CD4-positive, alpha-beta T cell treated with Interleukin-2 at 100 ng/mL for 4 hours (primary cell): ENCODE results near the gene CCL17.
"Not testable (repeated sequence)": the region's sequence is repeated elsewhere in the genome, so short reads cannot be mapped to it uniquely, and the experiment has no call there.

Experiments
- DNase-seq: peaks from one replicate; pipeline ENCODE4 v3.0.0-alpha.2; 2020; ENCODE audit warnings: low spot score

Gene CCL17

DNA sequence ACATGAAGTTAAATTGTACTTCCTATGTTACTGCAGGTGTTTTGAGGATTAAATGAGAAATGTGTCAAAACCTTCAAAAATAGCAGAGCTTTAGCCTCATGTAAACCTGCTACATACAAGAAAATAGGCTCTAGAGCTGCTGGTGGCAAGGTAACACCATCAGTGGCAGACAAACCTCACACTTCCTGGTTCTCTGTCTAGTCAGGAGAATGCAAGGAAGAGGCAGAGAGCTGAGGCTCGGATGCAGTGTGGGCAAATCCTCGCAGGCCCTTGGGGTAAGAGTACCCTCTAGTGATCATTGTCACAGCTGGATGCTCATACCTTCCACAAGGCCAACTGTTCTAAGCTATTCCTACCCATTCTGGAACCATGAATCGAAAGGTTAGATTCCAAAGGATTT, 28.4 kb downstream of the CCL17 start:
- DNase-seq: no peak

GRCh38 chr16:57434003-57434402, 29.4 kb downstream of the CCL17 start:
- DNase-seq: no peak

- no peak for DNase-seq
Measured at GRCh38 chr16:57435838-57436237, 31.3 kb downstream of the CCL17 start.

DNA sequence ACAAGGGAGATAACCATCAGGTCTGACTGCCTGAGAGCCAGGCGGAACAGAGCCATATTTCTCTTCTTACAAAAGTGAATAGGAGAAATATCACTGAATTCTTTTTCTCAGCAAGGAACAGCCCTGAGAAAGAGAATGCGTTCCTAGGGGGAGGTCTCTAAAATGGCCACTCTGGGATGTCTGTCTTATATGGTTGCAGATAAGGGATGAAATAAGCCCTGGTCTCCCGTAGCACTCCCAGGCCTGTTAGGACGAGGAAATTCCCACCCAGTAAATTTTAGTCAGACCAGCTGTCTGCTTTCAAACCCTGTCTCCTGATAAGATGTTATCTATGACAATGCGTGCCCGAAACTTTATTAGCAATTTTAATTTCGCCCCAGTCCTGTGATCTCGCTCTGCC, 35.4 kb downstream of the CCL17 start:
- DNase-seq: not testable (repeated sequence)

GRCh38 chr16:57440551-57440950, 36.0 kb downstream of the CCL17 start:
- DNase-seq: not testable (repeated sequence)

DNA sequence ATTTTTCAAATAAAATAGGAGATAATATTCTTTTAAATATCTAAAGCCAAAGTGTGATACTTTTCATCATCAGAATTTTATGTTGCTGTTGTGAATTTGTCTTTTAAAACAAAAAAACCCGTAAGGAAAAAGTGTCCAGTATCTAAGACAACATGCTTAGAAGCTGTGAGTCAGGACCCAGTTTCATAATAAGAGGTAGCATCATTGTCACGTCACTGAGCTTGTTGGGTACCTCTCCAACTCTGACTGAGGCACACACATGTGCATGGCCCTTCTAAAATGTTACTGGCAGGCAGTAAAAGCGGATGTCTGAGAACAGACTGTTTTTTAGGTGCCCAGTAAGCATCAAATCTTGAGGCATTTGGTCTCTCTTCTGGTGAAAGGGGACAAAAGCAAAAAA, 40.1 kb downstream of the CCL17 start:
- no peak for DNase-seq

GRCh38 chr16:57445510-57445909, 40.9 kb downstream of the CCL17 start:
- DNase-seq: no peak

DNA sequence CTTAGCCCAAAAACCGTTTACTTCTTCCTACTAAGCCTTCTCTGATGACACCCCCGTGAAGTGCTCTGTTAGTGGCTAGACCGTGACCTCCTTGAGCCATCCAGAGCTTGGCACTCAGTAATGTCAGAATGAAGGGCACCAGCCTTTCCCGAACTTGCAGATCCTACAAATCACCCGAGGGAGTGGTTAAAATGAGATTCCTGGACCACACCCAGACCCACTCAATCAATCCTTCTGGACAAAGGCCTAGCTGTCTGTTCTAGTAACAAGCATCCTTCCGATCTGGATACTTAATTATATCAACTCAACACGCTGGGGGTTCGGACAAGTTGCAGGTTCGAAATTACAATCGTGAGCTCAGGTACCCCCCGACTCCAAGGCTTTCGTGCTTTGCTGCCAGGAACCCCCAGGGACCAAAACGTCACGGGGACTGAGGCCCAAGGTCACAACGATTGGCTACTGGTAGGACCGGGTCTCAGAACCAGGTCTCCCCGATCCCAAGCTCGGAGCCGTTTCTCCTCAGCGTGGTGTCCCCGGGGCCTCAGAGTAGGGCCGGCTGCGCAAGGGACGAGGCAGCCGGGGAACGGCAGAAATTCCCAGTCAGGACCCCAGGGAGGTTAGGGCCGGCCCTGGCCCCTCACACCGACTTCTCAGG, 42.1 kb downstream of the CCL17 start:
- no peak for DNase-seq

DNA sequence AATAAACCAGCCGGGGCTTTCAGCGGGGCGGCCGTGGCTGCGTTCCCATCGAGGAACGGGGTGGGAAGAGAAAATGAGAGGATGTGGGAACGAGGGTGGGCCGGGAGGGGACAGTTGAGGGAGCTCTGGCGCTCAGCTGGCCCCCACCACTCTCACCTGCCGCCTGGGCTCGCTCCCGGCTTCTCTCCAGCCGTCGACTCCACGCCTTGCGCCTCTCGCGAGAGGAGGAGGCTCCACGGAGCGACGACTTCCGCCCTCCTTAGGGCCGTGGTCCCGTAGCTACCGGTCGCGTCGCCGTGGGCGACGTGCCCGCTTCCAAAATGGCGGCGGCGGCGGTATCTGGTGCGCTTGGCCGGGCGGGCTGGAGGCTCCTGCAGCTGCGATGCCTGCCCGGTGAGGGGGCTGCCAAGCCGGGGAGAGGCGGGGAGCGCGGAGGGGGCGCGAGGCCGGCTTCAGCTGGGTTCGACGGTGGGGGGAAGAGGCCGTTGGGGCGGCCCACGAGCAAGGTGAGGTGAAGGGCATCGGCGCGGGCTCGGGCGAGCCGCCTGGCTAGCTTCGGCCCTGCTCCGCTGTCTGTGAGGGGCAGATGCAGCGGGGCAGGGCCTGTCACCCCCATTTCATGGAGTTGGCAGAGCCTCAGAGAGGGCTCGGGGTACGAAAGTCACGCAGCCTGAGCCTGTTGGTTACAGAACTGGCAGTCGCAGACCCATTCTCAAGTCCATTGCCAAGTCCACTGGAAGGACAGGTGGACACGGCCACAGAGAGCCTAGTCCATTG, 42.8 kb downstream of the CCL17 start, which contains the start of the genes CIAPIN1 and COQ9:
CIAPIN1 (minus strand) TSS at position 200 of the 777 bp plus-strand sequence. CDS start 6,457 bp downstream, outside the sequence.
COQ9 (plus strand) TSS at position 294 of the 777 bp plus-strand sequence; CDS start at position 321, 27 bp downstream.
- DNase-seq: peak; percentile 93

GRCh38 chr16:57452021-57452420, 47.5 kb downstream of the CCL17 start:
- no peak for DNase-seq

DNA sequence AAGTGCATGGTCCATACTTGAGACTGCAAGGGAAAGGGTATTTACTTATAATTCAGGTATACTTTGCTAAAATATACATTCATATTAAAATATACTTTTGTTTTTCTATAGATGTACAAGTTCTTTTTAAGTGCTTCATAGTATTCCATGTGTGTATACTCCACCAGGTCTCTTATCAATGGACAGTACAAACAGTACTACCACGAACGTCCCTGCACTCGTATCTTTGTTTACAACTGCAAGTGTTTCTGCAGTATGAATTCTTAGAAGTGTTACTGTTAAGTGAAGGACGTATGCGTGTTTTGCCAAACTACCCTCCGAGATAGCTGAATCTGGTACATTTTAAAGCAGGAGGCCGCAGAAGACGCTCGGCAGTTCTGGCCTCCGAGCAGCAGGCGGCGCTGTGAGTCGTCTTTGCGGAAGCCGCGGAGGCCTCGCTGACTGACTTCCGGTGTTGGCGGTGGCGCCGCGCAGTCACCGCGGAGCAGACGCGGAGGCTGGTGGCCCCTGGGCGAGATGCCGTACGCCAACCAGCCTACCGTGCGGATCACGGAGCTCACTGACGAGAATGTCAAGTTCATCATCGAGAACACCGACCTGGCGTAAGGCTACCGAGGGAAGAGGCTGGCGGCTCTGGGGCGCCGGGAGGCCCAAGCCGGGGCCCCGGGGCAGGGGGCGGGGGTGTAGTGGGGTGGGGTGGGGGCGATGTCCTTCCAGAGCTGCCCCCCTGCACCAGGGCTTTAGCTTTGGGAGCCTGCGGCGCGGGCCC, 57.8 kb downstream of the CCL17 start, which contains the start of gene POLR2C:
POLR2C (plus strand) TSS at position 471 of the 769 bp plus-strand sequence; CDS start at position 517, 46 bp downstream.
- DNase-seq: peak; percentile 94

DNA sequence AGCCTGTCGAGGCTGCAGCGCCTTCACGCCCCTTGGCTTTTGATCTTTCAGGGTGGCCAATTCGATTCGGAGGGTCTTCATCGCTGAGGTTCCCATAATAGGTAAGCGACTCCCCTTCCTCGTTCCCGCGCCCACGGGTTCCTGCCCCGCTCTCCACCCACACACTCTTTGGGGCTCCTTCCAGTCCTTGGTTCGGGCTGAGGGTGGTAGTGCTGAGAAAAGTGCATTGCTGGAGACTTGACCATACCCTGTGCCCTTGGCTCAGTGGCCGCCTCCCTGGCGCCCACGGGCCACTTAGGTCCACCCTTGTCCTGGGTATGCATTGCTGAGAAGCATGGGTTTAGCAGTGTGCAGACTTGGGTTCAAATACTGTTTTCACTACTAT, 58.4 kb downstream of the CCL17 start:
- DNase-seq: no peak

GRCh38 chr16:57464523-57464922, 60.0 kb downstream of the CCL17 start:
- no peak for DNase-seq
